HG03469 (cell line): ENCODE results near the gene NUDT3.
"Not testable (repeated sequence)": the region's sequence is repeated elsewhere in the genome, so short reads cannot be mapped to it uniquely, and the experiment has no call there.

ENCODE experiments used
- ATAC-seq: cut with Tn5 transposase; IDR thresholded peaks from one replicate; pipeline ENCODE4 v1.9.1; 2021; ENCODE audit warnings: mild to moderate bottlenecking, moderate library complexity, moderate number of reproducible peaks; ENCODE audit not compliant: unreplicated experiment

Gene NUDT3

GRCh38 chr6:34324738-34325444, 67.6 kb downstream of the NUDT3 start:
- ATAC-seq = no peak

GRCh38 chr6:34324221-34324620, 68.2 kb downstream of the NUDT3 start:
- not testable (repeated sequence) for ATAC-seq

- ATAC-seq = no peak
Observed at GRCh38 chr6:34323300-34323699, 69.2 kb downstream of the NUDT3 start.

GRCh38 chr6:34322732-34323131, 69.7 kb downstream of the NUDT3 start:
- ATAC-seq = no peak

- no peak for ATAC-seq
Observed at GRCh38 chr6:34321821-34322220, 70.6 kb downstream of the NUDT3 start.

- ATAC-seq = no peak
Observed at GRCh38 chr6:34319471-34319885, 73.0 kb downstream of the NUDT3 start.

GRCh38 chr6:34318499-34319470, 73.7 kb downstream of the NUDT3 start:
- ATAC-seq = no peak

GRCh38 chr6:34317882-34318498, 74.5 kb downstream of the NUDT3 start:
- ATAC-seq = no peak

- ATAC-seq = no peak
Observed at GRCh38 chr6:34317172-34317477, 75.3 kb downstream of the NUDT3 start.

- ATAC-seq = no peak
Observed at GRCh38 chr6:34316431-34317171, 75.9 kb downstream of the NUDT3 start.

GRCh38 chr6:34315780-34316179, 76.7 kb downstream of the NUDT3 start:
- ATAC-seq = no peak

GRCh38 chr6:34315256-34315655, 77.2 kb downstream of the NUDT3 start:
- ATAC-seq = no peak

GRCh38 chr6:34312259-34312658, 80.2 kb downstream of the NUDT3 start:
- no peak for ATAC-seq

- no peak for ATAC-seq
Observed at GRCh38 chr6:34310817-34311216, 81.7 kb downstream of the NUDT3 start.

- no peak for ATAC-seq
Observed at GRCh38 chr6:34308483-34308882, 84.0 kb downstream of the NUDT3 start.

GRCh38 chr6:34305982-34306708, 86.3 kb downstream of the NUDT3 start:
- ATAC-seq = no peak

GRCh38 chr6:34305497-34305896, 87.0 kb downstream of the NUDT3 start:
- ATAC-seq = no peak

- no peak for ATAC-seq
Observed at GRCh38 chr6:34304164-34304563, 88.3 kb downstream of the NUDT3 start.

- no peak for ATAC-seq
Observed at GRCh38 chr6:34302929-34303328, 89.5 kb downstream of the NUDT3 start.

- ATAC-seq = no peak
Observed at GRCh38 chr6:34301408-34301807, 91.1 kb downstream of the NUDT3 start.
